ENCODE results near the gene CDADC1. TPM values are rescaled to one million over a fixed set of nuclear protein-coding genes. Genes with fewer than 3 reads are reported as not detected.

The CDADC1 gene
- total and polyA plus RNA-seq, 2 of the 13 experiments (the other 11 are each of a cell fraction or from before 2014, with no cell fraction given): 2.4 to 9.0 TPM

GRCh38 chr13:49247643-49248621 is at the start of gene CDADC1 (continued):
- TF ChIP-seq, protein P1, sequence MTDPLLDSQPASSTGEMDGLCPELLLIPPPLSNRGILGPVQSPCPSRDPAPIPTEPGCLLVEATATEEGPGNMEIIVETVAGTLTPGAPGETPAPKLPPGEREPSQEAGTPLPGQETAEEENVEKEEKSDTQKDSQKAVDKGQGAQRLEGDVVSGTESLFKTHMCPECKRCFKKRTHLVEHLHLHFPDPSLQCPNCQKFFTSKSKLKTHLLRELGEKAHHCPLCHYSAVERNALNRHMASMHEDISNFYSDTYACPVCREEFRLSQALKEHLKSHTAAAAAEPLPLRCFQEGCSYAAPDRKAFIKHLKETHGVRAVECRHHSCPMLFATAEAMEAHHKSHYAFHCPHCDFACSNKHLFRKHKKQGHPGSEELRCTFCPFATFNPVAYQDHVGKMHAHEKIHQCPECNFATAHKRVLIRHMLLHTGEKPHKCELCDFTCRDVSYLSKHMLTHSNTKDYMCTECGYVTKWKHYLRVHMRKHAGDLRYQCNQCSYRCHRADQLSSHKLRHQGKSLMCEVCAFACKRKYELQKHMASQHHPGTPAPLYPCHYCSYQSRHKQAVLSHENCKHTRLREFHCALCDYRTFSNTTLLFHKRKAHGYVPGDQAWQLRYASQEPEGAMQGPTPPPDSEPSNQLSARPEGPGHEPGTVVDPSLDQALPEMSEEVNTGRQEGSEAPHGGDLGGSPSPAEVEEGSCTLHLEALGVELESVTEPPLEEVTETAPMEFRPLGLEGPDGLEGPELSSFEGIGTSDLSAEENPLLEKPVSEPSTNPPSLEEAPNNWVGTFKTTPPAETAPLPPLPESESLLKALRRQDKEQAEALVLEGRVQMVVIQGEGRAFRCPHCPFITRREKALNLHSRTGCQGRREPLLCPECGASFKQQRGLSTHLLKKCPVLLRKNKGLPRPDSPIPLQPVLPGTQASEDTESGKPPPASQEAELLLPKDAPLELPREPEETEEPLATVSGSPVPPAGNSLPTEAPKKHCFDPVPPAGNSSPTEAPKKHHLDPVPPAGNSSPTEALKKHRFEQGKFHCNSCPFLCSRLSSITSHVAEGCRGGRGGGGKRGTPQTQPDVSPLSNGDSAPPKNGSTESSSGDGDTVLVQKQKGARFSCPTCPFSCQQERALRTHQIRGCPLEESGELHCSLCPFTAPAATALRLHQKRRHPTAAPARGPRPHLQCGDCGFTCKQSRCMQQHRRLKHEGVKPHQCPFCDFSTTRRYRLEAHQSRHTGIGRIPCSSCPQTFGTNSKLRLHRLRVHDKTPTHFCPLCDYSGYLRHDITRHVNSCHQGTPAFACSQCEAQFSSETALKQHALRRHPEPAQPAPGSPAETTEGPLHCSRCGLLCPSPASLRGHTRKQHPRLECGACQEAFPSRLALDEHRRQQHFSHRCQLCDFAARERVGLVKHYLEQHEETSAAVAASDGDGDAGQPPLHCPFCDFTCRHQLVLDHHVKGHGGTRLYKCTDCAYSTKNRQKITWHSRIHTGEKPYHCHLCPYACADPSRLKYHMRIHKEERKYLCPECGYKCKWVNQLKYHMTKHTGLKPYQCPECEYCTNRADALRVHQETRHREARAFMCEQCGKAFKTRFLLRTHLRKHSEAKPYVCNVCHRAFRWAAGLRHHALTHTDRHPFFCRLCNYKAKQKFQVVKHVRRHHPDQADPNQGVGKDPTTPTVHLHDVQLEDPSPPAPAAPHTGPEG (CRISPR knock-in tag; IDR thresholded peaks at IDR 0.05): 0 out of 2 replicates have a peak, but pooled peaks have one; percentile 45
- TF ChIP-seq MEF2D (CRISPR knock-in tag; IDR thresholded peaks at IDR 0.05) (peak; percentile 75; the same call in 1 of the 2 replicates), REL (CRISPR knock-in tag; conservative IDR thresholded peaks at IDR 0.05) (no peak), ZNF441 (CRISPR knock-in tag; IDR thresholded peaks at IDR 0.05; ENCODE audit: borderline replicate concordance) (0 out of 2 replicates have a peak, but pooled peaks have one; percentile 66), ZSCAN9 (CRISPR knock-in tag; IDR thresholded peaks at IDR 0.05; ENCODE audit: borderline replicate concordance) (0 out of 2 replicates have a peak, but pooled peaks have one; percentile 67), ZFY (CRISPR knock-in tag; IDR thresholded peaks at IDR 0.05) (peak; percentile 81), FOSL2 (CRISPR knock-in tag; IDR thresholded peaks at IDR 0.05) (peak; percentile 64), ZNF503 (CRISPR knock-in tag; IDR thresholded peaks at IDR 0.05) (no peak), HNF1B (CRISPR knock-in tag; IDR thresholded peaks at IDR 0.05) (peak; percentile 86), ZNF589 (CRISPR knock-in tag; conservative IDR thresholded peaks at IDR 0.05) (no peak), NFKBIZ (CRISPR knock-in tag; IDR thresholded peaks at IDR 0.05) (0 out of 2 replicates have a peak, but pooled peaks have one; percentile 38), ZNF274 (CRISPR knock-in tag; IDR thresholded peaks at IDR 0.05) (peak; percentile 69), PCBP2 (optimal IDR thresholded peaks at IDR 0.05; ENCODE audit: low read depth, low read length, poor library complexity, severe bottlenecking) (no peak), ZNF3 (CRISPR knock-in tag; IDR thresholded peaks at IDR 0.05) (no peak), RAD21 (CRISPR knock-in tag; IDR thresholded peaks at IDR 0.05) (no peak), MTA1 (CRISPR knock-in tag; IDR thresholded peaks at IDR 0.05; ENCODE audit: borderline replicate concordance) (no peak), DNMT1 (CRISPR knock-in tag; IDR thresholded peaks at IDR 0.05) (peak; percentile 30; the same call in 1 of the 2 replicates), ZNF430 (CRISPR knock-in tag; IDR thresholded peaks at IDR 0.05) (no peak)

Data from HepG2 (cell line).